Measurements from ENCODE around the gene ACTN3. TPM values are rescaled to one million over a fixed set of nuclear protein-coding genes. Genes with fewer than 3 reads are reported as not detected.

Gene ACTN3
- total RNA-seq, 3 donors from 2014 or later, result under 0.01 to 0.16 TPM; not detected in 1

DNA sequence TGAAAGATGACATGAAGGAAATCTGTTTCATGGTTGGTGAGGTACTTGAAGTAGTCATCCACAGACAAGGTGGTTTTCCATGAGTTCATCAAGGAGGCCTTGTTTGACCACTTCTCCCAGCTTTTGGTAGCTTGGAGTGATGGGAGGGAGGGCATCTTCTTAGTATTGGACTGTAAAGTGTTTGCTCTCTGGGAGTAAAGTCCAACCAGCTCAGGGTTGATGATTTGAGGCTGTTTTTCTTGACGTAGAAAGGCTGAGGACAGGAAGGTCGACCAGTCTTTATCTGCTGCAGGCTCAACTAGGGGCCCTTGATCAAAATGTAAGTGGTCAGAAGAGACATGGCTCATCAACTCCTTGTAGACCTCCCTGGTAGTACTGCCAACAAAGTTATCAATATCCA is 44.5 kb downstream of the ACTN3 start:
- TF ChIP-seq, protein P1, sequence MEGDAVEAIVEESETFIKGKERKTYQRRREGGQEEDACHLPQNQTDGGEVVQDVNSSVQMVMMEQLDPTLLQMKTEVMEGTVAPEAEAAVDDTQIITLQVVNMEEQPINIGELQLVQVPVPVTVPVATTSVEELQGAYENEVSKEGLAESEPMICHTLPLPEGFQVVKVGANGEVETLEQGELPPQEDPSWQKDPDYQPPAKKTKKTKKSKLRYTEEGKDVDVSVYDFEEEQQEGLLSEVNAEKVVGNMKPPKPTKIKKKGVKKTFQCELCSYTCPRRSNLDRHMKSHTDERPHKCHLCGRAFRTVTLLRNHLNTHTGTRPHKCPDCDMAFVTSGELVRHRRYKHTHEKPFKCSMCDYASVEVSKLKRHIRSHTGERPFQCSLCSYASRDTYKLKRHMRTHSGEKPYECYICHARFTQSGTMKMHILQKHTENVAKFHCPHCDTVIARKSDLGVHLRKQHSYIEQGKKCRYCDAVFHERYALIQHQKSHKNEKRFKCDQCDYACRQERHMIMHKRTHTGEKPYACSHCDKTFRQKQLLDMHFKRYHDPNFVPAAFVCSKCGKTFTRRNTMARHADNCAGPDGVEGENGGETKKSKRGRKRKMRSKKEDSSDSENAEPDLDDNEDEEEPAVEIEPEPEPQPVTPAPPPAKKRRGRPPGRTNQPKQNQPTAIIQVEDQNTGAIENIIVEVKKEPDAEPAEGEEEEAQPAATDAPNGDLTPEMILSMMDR (IDR thresholded peaks at IDR 0.05), result no peak
- TF ChIP-seq POLR2A (IDR thresholded peaks at IDR 0.05), result no peak
- no peak for TF ChIP-seq POLR2AphosphoS5 (IDR thresholded peaks at IDR 0.05)
- intact Hi-C loops (cut with DNase I; ENCODE audit: low total_unique reads), result no loop called here
- H3K4me3 ChIP-seq, result no peak overlapping the region
- no peaks in the 10 kb centered on the region for H3K27me3 ChIP-seq
- no peak for DNase-seq (ENCODE audit: low spot score in 2 of 2)
- no peak overlapping the region for H3K27ac ChIP-seq
- H3K36me3 ChIP-seq, result no peaks in the 10 kb centered on the region
- H3K4me1 ChIP-seq, result peaks cover 0 to 4% of the 10 kb centered on the region in 2 donors
- no peaks in the 10 kb centered on the region for H3K9me3 ChIP-seq

DNA sequence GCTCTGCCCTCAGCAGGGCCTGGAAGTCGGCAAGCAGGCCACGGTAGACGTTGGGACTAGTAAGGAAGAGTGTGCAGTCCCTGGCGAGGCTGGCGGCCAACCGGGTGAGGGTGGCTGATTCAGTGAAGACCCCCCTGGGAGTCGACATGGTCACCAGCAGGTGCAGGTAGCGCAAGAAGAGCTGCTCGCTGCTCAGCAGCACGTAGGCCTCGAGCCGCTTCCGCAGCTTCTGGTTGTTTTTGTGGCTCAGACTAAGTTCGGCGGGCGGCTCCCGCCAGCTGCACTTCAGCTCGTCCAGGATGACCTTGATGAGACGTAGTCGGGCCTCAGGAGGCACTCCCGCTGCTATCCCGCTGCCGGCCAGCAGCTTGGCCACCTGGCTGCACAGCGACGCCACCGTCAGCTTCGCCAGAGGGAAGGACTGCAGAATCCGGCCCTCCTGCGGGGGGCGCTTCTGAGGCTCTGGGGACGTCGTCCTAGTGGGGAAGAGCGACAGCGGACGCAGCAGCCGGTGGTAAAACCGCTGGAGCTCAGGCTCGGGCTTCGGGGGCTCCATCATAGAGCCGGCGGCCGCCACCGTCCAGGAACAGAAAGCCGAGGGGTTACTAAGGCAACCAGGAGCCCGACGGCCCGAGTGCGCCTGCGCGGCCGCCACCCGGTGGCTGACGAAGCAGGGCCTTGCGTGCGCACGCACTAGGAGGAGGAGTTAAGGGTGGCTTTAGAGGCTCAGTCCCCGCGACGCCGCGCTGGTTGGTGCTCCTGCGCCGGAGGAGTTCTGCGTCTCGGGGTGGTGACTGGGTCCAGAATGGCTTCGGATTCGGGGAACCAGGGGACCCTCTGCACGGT is 46.0 kb downstream of the ACTN3 start, which contains the start of the genes CCDC87 and CCS:
CCDC87 (minus strand) TSS at position 607 of the 846 bp plus-strand sequence; CDS start at position 559, 48 bp downstream.
CCS (plus strand) TSS at position 729 of the 846 bp plus-strand sequence; CDS start at position 806, 77 bp downstream.
- no peaks in the 10 kb centered on the region for H3K9me3 ChIP-seq
- peaks cover 0 to 4% of the 10 kb centered on the region in 2 donors for H3K4me1 ChIP-seq
- no peaks in the 10 kb centered on the region for H3K27me3 ChIP-seq
- intact Hi-C loops (cut with DNase I; ENCODE audit: low total_unique reads), result no loop called here
- peak; percentile 78 for TF ChIP-seq POLR2A (IDR thresholded peaks at IDR 0.05)
- TF ChIP-seq POLR2AphosphoS5 (IDR thresholded peaks at IDR 0.05), result peak; percentile 70 to 87 (median 86)
- TF ChIP-seq, protein P1 (IDR thresholded peaks at IDR 0.05), result peak; percentile 39 to 92 (median 87)
- peak within 1 kb of the TSS; percentile 69 to 77 (median 72) for H3K4me3 ChIP-seq
- peak; percentile 96 to 97 for DNase-seq (ENCODE audit: low spot score in 2 of 2)
- no peaks in the 10 kb centered on the region for H3K36me3 ChIP-seq
- peak within 1 kb of the TSS; percentile 88 to 94 for H3K27ac ChIP-seq

DNA sequence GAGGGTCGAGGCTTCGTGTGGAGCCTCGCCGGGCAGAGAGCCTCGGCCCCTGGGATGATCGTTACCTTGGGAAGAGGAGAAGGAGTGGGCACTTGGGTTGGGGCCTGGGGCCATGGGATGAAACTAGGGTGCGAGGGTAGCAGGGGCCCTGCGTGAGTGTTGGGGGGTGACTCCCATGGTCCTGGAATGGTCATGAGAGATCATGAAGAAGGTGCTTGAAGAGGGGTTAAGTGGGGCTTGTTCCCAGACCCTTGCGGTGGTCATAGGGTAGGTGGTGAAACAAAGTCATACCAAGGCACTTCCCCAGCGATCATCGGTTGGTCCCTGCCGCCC is 46.6 kb downstream of the ACTN3 start:
- no peak for DNase-seq (ENCODE audit: low spot score in 2 of 2)
- Histone ChIP-seq H3K27me3 (no peaks in the 10 kb centered on the region), H3K9me3 (no peaks in the 10 kb centered on the region), H3K27ac (peak overlapping the region; percentile 88 to 94), H3K4me1 (peaks cover 0 to 4% of the 10 kb centered on the region in 2 donors), H3K36me3 (no peaks in the 10 kb centered on the region), H3K4me3 (peak overlapping the region; percentile 69 to 77 (median 72))
- intact Hi-C loops (cut with DNase I; ENCODE audit: low total_unique reads), result no loop called here
- TF ChIP-seq, protein P1 (IDR thresholded peaks at IDR 0.05), result no peak
- TF ChIP-seq POLR2AphosphoS5 (IDR thresholded peaks at IDR 0.05) (no peak), POLR2A (IDR thresholded peaks at IDR 0.05) (no peak)

DNA sequence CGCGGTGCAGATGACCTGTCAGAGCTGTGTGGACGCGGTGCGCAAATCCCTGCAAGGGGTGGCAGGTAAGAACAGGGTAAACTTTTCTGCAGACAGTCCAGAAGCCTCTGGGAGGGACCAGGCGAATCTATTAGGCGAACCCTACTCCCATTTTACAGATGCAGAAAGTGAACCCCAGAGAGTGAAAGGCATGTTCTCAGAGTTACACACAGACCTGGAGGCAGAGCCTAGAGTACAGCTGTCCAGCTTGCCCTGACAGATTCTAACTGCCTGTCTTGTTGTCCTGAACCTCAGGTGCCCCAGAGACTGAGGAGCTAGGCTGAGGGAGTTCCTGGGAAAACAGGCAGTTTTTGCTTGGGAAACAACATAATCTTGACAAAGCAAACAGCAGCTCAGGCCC is 46.9 kb downstream of the ACTN3 start:
- intact Hi-C loops (cut with DNase I; ENCODE audit: low total_unique reads), result no loop called here
- H3K4me3 ChIP-seq, result peak overlapping the region; percentile 69 to 77 (median 72)
- peak overlapping the region; percentile 88 to 94 for H3K27ac ChIP-seq
- DNase-seq (ENCODE audit: low spot score in 2 of 2), result no peak
- no peaks in the 10 kb centered on the region for H3K9me3 ChIP-seq
- TF ChIP-seq, protein P1 (IDR thresholded peaks at IDR 0.05), result no peak
- TF ChIP-seq POLR2A (IDR thresholded peaks at IDR 0.05) (no peak), POLR2AphosphoS5 (IDR thresholded peaks at IDR 0.05) (no peak)
- no peaks in the 10 kb centered on the region for H3K27me3 ChIP-seq
- H3K36me3 ChIP-seq, result no peaks in the 10 kb centered on the region
- peaks cover 0 to 4% of the 10 kb centered on the region in 2 donors for H3K4me1 ChIP-seq

Data from breast epithelium (tissue), 4 donors.